ENCODE results near the gene HS3ST3A1. TPM values are rescaled to one million over a fixed set of nuclear protein-coding genes. Genes with fewer than 3 reads are reported as not detected.

Gene HS3ST3A1
- total and polyA plus RNA-seq, 2 of the 8 experiments (the other 6 are each of a cell fraction or from before 2014, with no cell fraction given): 5.4 to 5.7 TPM

GRCh38 chr17:13580790-13581189 lies 20.9 kb downstream of the HS3ST3A1 start (continued):
- TF ChIP-seq RNF2 (IDR thresholded peaks at IDR 0.05; ENCODE audit: borderline replicate concordance, low read depth, low read length, missing control alignments, poor library complexity, severe bottlenecking) (no peak), YY1 (IDR thresholded peaks at IDR 0.05; ENCODE audit: low read depth, low read length) (no peak), RXRA (IDR thresholded peaks at IDR 0.05; ENCODE audit: insufficient read depth, low read depth, low read length) (no peak)
